HG03064 (cell line): ENCODE results near the gene SLC7A5.
"Not testable (repeated sequence)": the region's sequence is repeated elsewhere in the genome, so short reads cannot be mapped to it uniquely, and the experiment has no call there.

Source experiments
- ATAC-seq: cut with Tn5 transposase; IDR thresholded peaks from one replicate; pipeline ENCODE4 v1.9.1; 2021; ENCODE audit warnings: low read depth; ENCODE audit not compliant: unreplicated experiment

The SLC7A5 gene

GRCh38 chr16:87889762-87890161 is 20.5 kb upstream of the SLC7A5 start:
- ATAC-seq = not testable (repeated sequence)

- ATAC-seq = not testable (repeated sequence)
Measured at GRCh38 chr16:87888346-87888745, 19.0 kb upstream of the SLC7A5 start.

GRCh38 chr16:87887931-87888330 is 18.6 kb upstream of the SLC7A5 start:
- not testable (repeated sequence) for ATAC-seq

- not testable (repeated sequence) for ATAC-seq
Measured at GRCh38 chr16:87885371-87885967, 16.2 kb upstream of the SLC7A5 start.

- ATAC-seq = no peak
Measured at GRCh38 chr16:87882436-87883019, 13.2 kb upstream of the SLC7A5 start.

- no peak for ATAC-seq
Measured at GRCh38 chr16:87881324-87882200, 12.3 kb upstream of the SLC7A5 start.

- no peak for ATAC-seq
Measured at GRCh38 chr16:87880117-87880696, 10.9 kb upstream of the SLC7A5 start.

GRCh38 chr16:87879411-87880013 is 10.2 kb upstream of the SLC7A5 start:
- ATAC-seq = not testable (repeated sequence)

- ATAC-seq = no peak
Measured at GRCh38 chr16:87878704-87879103, 9.4 kb upstream of the SLC7A5 start.

- no peak for ATAC-seq
Measured at GRCh38 chr16:87877942-87878507, 8.7 kb upstream of the SLC7A5 start.

- ATAC-seq = no peak
Measured at GRCh38 chr16:87874639-87875427, 5.5 kb upstream of the SLC7A5 start.

GRCh38 chr16:87870418-87871291 is 1.3 kb upstream of the SLC7A5 start:
- not testable (repeated sequence) for ATAC-seq

- ATAC-seq = not testable (repeated sequence)
Measured at GRCh38 chr16:87869879-87870417, 641 bp upstream of the SLC7A5 start.

- ATAC-seq = not testable (repeated sequence)
Measured at GRCh38 chr16:87868254-87869029, 865 bp downstream of the SLC7A5 start.

- ATAC-seq = not testable (repeated sequence)
Measured at GRCh38 chr16:87865902-87866555, 3.3 kb downstream of the SLC7A5 start.

GRCh38 chr16:87864331-87864989 is 4.8 kb downstream of the SLC7A5 start:
- ATAC-seq = no peak

GRCh38 chr16:87863327-87863635 is 6.0 kb downstream of the SLC7A5 start:
- ATAC-seq = not testable (repeated sequence)
